Stimulated activated naive CD8-positive, alpha-beta T cell treated with anti-CD3 and anti-CD28 coated beads, Interleukin-15, Interleukin-2, amounts not matched to agents 100 U/mL and 50 U/mL, for 24 hours (primary cell): Measurements from ENCODE around the gene TMC8.
"Not testable (repeated sequence)": the region's sequence is repeated elsewhere in the genome, so short reads cannot be mapped to it uniquely, and the experiment has no call there.

Experiments used
- ATAC-seq: fragments of 150-1000 bp; cut with Tn5 transposase; one replicate; pipeline ENCODE4 v1.10.0; 2021
- DNase-seq: peaks from one replicate; pipeline ENCODE4 v3.0.0; 2021

TMC8 gene

GRCh38 chr17:78154903-78155811 lies 24.6 kb downstream of the TMC8 start:
- DNase-seq: no peak
- peak; percentile 72 for ATAC-seq

GRCh38 chr17:78159575-78160158 lies 29.1 kb downstream of the TMC8 start:
- DNase-seq: no peak
- ATAC-seq: peak; percentile 68

- ATAC-seq: no peak
- DNase-seq: no peak
These were observed 33.5 kb downstream of the TMC8 start for GRCh38 chr17:78163881-78164747.

- no peak for ATAC-seq
These were observed 34.4 kb downstream of the TMC8 start for GRCh38 chr17:78164748-78165607.

GRCh38 chr17:78166416-78166815 lies 35.8 kb downstream of the TMC8 start:
- no peak for DNase-seq
- no peak for ATAC-seq

More at GRCh38 chr17:78164748-78165607, 34.4 kb downstream of the TMC8 start:
- DNase-seq: no peak

GRCh38 chr17:78168242-78168902 lies 37.8 kb downstream of the TMC8 start, which contains the start of gene SYNGR2:
TSS of gene SYNGR2 (plus strand) at chr17:78168581. CDS start at chr17:78168617, 36 bp downstream.
- DNase-seq (peak; percentile 93), ATAC-seq (peak; percentile 75)

- DNase-seq: peak; percentile 77
These were observed 38.6 kb downstream of the TMC8 start for GRCh38 chr17:78168903-78169793.

GRCh38 chr17:78170692-78171590 lies 40.4 kb downstream of the TMC8 start:
- ATAC-seq (no peak), DNase-seq (peak; percentile 30)

More at GRCh38 chr17:78168903-78169793, 38.6 kb downstream of the TMC8 start:
- peak; percentile 55 for ATAC-seq

- not testable (repeated sequence) for ATAC-seq, DNase-seq
These were observed 41.1 kb downstream of the TMC8 start for GRCh38 chr17:78171591-78172248.

GRCh38 chr17:78172249-78173051 lies 41.9 kb downstream of the TMC8 start:
- DNase-seq (peak; percentile 33), ATAC-seq (no peak)

GRCh38 chr17:78173097-78173715 lies 42.6 kb downstream of the TMC8 start:
- ATAC-seq (no peak), DNase-seq (no peak)

GRCh38 chr17:78174346-78174869 lies 43.8 kb downstream of the TMC8 start:
- DNase-seq: no peak
- no peak for ATAC-seq

- DNase-seq: no peak
- no peak for ATAC-seq
These were observed 44.5 kb downstream of the TMC8 start for GRCh38 chr17:78174870-78175642.

GRCh38 chr17:78175643-78175981 lies 45.0 kb downstream of the TMC8 start:
- DNase-seq: no peak
- no peak for ATAC-seq

- peak; percentile 83 for DNase-seq
- peak; percentile 75 for ATAC-seq
These were observed 46.0 kb downstream of the TMC8 start for GRCh38 chr17:78176548-78177025.

- DNase-seq: no peak
- no peak for ATAC-seq
These were observed 48.8 kb downstream of the TMC8 start for GRCh38 chr17:78179372-78179771.
